Epithelial cell of esophagus (primary cell): ENCODE results near the gene WDR43.

Source experiments
- DNase-seq: peaks from one replicate; pipeline ENCODE4 v3.0.0; 2010; ENCODE audit warnings: low read depth
- H3K4me3 ChIP-seq: 2 replicates; pipeline ENCODE4 v1.5.1; 2011; ENCODE audit warnings: mild to moderate bottlenecking, low read length, control low read depth
- TF ChIP-seq, protein P1 (sequence below): IDR thresholded peaks from 2 replicates; pipeline ENCODE4 v1.5.1; 2011; ENCODE audit warnings: low read depth, mild to moderate bottlenecking, low read length, control low read depth, inconsistent platforms; ENCODE audit not compliant: insufficient read depth; ENCODE audit errors: missing control alignments

The WDR43 gene

DNA sequence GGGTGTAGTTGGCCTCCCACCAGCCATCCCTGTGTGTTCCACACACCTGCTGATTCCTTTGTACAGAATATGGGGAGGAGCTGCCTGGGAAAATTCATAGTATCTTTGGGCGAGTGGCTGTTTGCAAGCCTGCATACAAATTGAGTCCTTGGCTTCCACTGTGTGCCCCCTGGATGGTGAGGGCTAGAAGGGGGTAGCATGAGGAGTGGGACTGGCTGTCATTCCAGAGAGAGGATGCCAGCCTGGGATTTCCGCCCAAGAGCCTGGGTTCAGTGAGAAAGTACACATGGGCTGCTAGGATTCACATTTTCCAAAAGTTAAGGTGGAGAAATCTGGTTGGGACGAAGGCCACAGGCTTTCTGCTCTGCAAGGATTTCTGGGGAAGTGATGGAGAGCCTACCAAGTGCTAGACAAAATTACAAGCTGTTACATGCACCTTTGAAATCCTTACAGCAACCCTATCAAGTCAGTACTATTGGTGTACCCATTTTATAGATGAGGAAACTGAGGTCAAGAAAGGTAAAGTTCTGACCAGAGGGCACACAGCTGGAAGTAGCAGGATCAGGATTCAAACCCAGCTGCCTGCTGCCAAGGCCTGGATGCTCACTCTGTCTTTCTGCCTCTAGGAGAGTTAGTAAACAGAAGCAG, 86.0 kb downstream of the WDR43 start:
- DNase-seq: no peak
- TF ChIP-seq, protein P1, sequence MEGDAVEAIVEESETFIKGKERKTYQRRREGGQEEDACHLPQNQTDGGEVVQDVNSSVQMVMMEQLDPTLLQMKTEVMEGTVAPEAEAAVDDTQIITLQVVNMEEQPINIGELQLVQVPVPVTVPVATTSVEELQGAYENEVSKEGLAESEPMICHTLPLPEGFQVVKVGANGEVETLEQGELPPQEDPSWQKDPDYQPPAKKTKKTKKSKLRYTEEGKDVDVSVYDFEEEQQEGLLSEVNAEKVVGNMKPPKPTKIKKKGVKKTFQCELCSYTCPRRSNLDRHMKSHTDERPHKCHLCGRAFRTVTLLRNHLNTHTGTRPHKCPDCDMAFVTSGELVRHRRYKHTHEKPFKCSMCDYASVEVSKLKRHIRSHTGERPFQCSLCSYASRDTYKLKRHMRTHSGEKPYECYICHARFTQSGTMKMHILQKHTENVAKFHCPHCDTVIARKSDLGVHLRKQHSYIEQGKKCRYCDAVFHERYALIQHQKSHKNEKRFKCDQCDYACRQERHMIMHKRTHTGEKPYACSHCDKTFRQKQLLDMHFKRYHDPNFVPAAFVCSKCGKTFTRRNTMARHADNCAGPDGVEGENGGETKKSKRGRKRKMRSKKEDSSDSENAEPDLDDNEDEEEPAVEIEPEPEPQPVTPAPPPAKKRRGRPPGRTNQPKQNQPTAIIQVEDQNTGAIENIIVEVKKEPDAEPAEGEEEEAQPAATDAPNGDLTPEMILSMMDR: no peak
- H3K4me3 ChIP-seq: no peak overlapping the region

DNA sequence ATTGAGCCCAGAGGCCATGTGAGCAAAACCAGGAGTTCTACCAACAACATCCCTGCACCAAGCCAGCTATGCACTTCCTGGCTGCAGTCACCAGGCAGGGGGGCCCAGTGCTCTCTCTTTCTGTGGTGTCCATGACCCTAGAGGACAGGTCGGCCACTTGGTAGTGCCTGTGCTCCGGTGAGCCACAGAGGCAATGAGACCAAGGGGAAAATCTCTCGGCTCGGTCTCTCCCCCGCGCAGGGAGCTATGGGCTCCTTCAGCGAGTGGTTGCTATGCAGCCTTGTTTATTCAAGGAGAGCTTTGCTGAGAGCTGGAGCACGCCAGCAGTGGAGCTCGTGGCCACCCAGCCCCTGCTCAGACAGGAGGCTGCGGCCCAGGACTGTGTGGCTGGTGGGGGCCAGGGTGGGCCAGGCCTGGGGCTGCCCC, 86.6 kb downstream of the WDR43 start, which contains the start of gene TOGARAM2:
TSS of gene TOGARAM2 (plus strand) at position 283 of the 426 bp plus-strand sequence. CDS start 13,537 bp downstream, outside the sequence.
- no peak within 1 kb of the TSS for H3K4me3 ChIP-seq
- DNase-seq: no peak
- TF ChIP-seq, protein P1: no peak

DNA sequence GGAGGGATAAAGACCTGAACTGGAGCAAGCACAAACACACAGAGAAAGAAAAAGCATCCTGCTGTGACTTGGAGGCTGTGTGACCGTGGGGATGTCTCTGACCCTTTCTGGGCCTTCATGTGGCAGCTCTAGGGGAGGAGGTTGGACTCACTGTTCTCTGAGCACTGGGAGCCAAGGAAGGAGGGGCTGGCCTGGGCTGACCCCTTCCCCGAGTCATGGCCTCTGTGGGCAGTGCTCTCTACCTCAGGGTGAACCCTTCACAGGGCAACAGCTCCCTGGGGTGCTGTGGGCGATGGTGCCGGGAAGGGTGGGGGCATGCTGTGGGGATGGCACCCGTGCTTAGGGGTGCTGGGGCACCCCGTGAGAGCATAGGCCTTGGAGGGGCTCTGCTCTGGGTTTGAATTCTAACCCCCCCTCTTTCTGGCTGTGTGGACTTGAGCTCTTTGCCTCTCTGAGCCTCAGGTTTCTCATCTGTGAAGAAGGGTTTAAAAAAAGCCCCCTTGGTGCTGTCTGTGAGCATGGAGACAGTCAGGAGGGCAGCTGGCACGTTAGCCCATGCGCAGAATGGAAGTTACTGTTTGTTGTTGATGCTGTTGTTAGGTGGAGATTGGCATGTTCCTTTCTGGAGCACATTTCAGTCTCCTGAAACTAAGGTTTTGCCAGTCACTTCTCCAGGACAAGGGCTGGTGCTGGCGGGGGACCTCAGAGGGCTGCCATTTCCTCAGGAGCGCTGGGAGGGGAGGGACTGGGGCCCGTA, 87.3 kb downstream of the WDR43 start:
- TF ChIP-seq, protein P1: no peak
- DNase-seq: no peak
- H3K4me3 ChIP-seq: no peak overlapping the region

DNA sequence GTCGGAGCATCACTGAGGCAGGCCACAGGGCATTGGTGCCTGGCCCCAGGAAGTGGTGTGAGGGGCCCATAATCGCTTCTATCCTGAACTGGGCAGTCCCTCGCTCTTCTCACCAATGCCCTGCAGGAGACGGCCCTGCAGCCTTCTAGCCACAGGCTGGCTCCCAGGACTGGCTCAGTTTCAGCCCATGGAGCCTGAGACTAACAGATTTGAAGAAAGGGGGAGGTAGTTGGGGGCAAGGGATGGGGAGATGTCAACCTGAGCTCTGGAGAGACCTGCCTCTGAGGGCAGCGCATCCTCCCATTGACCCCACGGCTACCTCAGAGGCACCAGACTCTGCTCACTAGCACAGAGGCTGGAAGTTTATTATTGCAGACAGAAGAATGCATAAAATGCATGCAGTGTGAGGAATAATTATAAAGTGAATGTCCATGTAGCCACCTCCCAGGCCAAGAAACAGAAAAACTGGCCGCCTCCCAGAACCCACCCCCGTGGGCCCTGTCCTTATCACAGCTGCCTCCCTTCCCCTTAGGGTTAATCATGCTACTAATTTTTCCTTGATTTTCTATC, 88.0 kb downstream of the WDR43 start:
- H3K4me3 ChIP-seq: no peak overlapping the region
- TF ChIP-seq, protein P1: no peak
- no peak for DNase-seq

DNA sequence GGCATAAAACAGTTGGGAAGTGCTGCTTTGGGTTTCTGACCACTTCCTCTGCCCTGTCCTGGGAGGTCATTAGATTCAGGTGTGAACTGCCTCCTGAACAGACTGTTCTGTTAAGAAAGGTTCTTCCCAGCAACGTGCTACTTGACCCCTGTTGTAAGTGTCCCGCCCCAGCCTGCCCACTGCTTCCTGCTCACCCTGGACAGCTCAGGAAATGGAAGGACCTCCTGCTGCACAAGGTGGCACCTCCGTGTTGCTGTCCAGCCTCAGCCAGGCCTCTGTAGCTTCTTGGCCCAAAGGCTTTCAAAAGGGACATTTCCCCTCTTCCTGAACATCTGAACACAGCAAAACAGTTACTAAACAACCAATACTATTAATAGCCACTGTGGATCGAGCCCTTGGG, 92.0 kb downstream of the WDR43 start:
- TF ChIP-seq, protein P1: no peak
- H3K4me3 ChIP-seq: no peak overlapping the region
- no peak for DNase-seq

DNA sequence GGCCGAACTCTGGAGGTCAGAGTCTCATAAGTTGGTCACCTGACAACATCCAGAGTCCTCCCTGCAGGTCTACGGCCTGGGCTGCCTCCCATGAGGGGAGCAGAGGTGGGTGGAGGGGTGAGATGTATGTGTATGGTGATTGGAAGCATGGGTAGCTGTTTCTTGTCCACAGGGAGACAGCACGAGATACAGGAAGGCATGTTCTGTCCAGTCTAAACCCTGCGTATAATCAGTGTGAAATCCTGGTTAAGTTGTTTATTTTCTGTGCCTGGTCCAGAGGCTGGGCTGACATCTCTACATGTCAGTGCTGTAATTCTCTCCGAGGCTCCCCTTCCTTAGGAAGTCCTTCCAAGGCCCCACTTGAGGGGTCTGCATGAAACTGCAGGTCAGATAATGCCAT, 95.5 kb downstream of the WDR43 start:
- H3K4me3 ChIP-seq: no peak overlapping the region
- TF ChIP-seq, protein P1: no peak
- no peak for DNase-seq
